GM03348 (cell line): ENCODE data around the gene ENOX1.
"Not testable (repeated sequence)": the region's sequence is repeated elsewhere in the genome, so short reads cannot be mapped to it uniquely, and the experiment has no call there.

Experiments
- DNase-seq: peaks from one replicate; pipeline ENCODE4 v3.0.0; 2012; ENCODE audit warnings: low spot score

The ENOX1 gene

DNA sequence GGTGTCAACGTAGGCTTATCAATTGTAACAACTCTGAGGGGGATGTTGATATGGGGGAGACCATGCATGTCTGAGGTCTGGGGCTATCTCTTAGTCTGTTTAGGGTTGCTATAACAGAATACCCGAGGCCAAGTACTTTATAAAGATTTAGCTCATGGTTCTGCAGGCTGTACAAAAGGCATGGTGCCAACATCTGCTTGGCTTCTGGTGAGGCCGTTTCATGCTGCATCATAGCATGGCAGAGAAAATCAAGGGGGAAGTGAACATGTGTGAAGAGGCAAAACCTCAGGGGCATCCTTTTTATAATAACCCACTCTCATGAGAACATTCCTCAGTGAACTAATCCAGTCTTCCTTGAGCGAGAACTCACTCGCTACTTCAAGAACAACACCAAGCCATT lies 353.8 kb downstream of the ENOX1 start:
- DNase-seq: no peak

DNA sequence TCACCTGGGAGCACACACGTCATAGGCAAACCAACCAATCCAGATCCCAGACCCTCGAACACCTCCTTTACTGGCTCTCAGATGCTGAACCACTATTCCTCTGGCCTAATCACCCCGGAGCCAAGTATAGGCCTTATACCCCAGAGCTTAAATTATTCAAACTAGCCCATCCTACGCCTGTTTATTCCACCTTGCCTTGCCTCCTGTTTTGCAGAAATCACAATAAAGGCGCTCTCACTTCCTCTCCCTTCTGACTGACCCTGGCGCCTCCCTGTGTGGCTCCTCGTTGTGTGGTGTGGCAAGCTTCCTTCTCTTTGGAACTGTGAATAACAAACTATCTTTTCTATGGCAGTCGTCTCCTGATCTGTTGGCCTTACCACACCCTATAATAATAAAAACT lies 354.9 kb downstream of the ENOX1 start:
- DNase-seq: no peak

- no peak for DNase-seq
These were observed 355.5 kb downstream of the ENOX1 start for GRCh38 chr13:43431290-43431716.

DNA sequence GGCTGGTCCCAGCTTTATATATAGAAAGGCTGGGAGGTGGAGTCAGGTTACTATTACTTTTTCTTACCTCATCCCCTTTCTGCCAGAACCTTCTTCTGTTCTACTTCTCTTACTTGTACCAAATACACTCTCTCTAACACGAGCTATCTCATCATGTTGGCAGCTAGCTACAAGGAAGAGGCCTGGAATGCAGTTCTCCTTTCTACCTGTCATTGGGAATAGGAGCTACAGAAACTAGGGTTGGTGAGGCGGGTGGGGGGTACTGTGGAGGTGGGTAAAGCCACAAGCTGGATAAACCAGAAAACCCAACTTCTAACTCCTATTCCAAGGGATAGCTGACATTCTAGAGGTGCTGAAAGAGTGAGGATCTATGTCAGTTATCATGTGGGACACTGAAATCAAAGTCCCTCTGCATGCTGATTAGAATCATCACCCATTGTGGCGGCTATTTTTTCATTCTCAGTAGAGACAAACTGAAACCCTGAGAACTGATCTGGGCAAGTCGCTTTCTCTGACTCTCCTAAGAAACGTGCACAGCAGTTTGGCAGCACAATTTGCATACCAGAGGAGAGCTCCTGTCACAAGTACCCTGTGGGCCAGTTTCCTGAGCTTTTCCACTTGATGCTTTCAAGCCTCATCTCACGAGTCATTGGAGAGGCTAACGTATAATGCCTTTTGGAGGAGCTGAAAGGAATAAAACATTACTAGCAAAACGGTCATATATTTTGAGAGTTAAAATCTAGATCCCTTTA lies 358.1 kb downstream of the ENOX1 start:
- no peak for DNase-seq

- no peak for DNase-seq
These were observed 360.4 kb downstream of the ENOX1 start for GRCh38 chr13:43426355-43426754.

DNA sequence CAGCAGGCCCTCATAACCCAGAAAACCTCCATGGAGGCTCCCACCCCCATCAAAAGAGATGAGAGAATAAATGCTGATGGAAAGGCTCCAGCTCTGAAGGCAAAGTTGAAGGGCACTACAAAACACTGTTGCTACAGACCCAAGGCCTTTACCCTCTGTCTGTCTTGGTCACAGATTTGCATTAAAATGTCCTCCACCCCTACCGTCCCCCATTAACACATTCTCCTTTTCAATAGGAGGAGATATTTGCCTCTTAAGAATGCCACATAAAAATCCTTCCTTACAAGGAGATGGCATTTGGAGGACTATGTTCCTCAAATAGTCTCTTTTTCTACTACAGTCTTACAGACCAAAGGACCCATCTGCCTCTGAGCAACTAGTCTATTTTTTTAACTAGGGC lies 361.5 kb downstream of the ENOX1 start:
- no peak for DNase-seq

- DNase-seq: no peak
These were observed 362.4 kb downstream of the ENOX1 start for GRCh38 chr13:43424412-43424811.

DNA sequence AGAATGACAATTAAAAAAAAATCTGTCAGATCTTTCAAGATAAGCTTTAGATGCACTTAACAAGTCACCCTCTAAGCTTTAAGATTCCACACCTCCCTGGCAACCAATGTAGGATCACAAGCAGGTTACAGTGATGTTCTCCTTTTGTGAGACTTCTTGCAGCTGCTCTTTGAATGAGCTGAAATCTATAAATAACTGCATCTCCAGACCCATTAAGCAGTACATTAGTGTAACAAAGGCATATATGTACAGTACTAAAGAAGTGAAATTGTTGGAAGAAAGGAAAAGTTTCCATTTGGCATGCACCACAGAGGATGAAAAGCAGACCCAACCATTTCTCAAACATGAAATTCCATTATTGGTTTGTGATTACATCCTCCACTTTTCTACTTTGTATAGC lies 364.7 kb downstream of the ENOX1 start:
- no peak for DNase-seq

- DNase-seq: not testable (repeated sequence)
These were observed 369.9 kb downstream of the ENOX1 start for GRCh38 chr13:43416842-43417241.

DNA sequence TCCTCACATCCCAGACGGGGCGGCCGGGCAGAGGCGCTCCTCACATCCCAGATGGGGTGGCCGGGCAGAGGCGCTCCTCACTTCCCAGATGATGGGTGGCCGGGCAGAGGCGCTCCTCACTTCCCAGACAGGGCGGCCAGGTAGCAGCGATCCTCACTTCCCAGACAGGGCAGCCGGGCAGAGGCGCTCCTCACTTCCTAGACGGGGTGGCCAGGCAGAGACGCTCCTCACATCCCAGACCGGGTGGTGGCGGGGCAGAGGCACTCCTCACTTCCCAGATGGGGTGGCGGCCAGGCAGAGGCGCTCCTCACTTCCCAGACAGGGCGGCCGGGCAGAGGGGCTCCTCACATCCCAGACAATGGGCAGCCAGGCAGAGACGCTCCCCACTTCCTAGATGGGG lies 370.4 kb downstream of the ENOX1 start:
- DNase-seq: not testable (repeated sequence)

GRCh38 chr13:43415903-43416391 lies 370.8 kb downstream of the ENOX1 start:
- DNase-seq: not testable (repeated sequence)

DNA sequence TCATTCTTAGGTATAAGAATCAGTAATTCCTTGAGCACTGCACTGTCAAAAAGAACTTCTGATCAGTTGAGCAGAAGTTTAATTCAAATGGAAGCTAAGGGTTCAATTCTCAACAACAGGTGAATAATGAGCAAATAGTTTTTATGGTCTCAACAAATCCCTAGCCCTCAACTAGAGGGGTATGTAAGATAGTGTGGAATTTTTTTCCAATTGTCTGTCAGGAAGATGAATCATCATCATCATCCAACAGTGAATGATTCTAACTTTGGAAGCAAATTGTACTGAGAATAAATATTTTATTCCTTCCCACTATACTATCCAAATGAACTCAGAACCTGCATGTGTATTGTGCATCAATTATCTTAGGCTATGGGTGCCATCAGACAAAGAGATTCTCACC lies 372.7 kb downstream of the ENOX1 start:
- no peak for DNase-seq

DNA sequence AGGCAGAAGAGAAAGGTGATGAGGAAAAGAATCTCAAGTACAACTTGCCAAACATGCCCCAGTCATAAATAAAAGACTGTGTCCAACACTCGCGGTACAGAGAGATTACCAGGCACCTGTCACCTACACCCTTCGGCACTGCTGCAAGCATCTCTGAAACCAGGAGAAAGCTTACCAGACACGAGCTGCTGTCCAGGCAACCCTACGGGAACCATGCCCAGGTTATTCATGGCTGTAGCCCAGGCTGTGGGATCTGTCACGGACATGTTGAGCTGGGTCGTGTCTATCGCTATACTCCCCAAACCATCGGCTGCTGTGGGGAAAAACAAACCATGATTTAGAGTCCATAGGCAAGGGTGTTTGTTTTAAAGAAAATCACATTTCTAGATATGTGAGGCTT lies 375.0 kb downstream of the ENOX1 start:
- no peak for DNase-seq

DNA sequence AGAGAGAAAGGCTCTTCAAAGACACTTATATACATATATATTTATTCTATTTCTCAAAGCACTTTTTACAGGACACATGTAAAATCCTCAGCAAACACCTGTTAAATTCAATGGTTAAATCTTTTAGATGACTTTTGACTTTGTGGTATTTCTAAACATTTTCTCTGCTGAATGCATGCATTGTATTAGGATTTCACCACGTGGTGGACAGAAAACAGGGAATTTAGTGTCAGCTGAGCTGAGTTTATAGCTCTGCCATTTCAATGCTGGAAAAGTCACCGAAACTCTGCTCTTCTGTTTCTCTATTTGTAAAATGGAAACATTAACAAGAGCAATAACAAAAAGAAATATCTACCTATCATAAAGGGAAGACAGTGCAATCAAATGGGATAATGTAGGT lies 375.6 kb downstream of the ENOX1 start:
- no peak for DNase-seq

DNA sequence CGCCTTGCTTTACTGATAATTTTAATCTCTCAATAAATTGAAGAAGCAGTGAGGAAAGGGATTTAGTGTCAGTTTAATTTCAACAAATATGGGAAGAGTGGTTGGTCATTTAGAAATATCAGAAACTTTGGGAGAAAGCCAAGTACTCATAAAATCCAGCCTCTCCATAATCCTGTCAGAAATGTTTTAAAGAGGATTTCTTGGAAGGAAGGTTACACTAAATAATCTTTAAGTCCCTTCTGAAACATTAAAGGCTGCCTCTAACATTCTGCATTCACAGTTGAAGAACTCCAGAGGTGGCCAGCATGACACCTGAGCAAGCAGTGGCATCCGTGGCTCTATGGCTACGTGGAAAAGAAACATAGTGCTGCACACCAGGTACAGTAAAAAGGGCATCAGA lies 378.5 kb downstream of the ENOX1 start:
- DNase-seq: no peak

- no peak for DNase-seq
These were observed 379.7 kb downstream of the ENOX1 start for GRCh38 chr13:43407023-43407581.

DNA sequence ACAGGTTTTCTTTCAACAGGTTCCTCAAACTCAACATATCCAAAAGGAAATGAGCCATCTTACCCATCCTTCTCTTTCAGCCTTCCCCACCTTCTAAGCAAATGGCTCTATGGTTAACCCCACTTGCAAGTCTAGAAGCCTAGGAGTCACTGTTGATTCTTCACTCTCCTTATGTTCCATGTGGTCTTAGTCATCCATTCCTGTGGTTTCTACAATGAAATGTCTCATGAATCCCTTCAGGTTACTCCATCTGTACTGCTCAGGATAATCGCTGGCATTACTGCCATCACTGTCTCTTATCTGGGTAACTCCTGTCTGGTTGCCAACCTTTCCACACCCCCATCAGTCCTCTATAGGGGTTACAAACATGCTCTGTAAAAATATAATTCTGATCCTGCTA lies 381.3 kb downstream of the ENOX1 start:
- peak; percentile 51 for DNase-seq

DNA sequence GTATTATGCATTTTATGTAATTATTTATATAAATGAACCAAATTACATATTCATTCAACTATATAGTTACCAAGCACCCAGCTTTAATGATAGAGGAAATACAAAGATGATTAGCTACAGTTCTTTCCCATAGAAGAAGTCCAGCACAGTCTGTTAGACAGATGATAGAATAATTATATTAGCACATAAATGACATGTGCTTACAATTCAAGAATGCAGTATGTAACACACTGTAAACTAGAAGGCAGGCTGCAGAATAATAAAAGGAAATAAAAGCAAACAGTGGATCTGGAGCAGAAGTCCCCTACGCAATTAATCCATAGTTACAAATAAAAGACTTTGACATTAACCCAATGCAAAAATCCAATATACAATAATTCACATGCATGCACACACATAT lies 384.4 kb downstream of the ENOX1 start:
- DNase-seq: no peak

GRCh38 chr13:43401361-43401760 lies 385.4 kb downstream of the ENOX1 start:
- DNase-seq: no peak

DNA sequence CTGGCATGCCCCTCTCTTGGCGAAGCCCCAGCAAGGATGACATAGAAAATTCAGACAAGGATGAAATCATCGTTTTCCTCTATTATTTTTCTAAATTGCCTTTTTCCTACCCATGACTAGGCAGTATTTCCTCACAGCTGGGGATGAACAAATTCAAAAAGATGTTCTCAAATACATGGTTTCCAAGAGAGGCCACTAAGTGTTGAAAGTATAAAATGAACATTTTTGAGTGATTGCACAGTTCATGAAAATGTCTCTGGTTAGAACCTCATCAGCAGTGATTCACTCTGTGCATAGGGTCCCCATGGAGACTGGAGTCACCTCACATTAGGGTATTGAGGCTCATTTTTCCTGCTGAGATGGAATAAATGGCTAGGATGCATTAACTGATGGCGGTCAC lies 389.7 kb downstream of the ENOX1 start:
- peak; percentile 49 for DNase-seq

- DNase-seq: no peak
These were observed 395.7 kb downstream of the ENOX1 start for GRCh38 chr13:43391036-43391435.

DNA sequence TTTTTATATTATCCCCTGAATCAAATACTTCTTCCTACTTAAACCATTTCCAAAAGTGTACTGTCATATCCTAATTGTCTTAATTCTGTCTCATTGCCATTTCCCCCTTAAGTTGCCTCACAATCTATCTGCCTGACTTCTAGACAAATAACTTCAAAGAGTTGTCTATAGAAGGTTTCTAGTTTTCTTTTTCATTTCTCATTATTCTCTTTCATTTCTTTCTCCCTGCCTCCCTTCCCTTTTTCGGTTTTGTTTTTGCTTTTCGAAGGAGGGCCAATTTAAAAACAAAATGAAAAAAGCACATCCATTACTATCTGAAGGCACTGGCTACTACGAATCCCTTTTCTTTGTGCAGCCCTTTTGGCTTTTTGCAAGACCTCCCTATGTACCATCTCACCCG lies 396.2 kb downstream of the ENOX1 start:
- no peak for DNase-seq

DNA sequence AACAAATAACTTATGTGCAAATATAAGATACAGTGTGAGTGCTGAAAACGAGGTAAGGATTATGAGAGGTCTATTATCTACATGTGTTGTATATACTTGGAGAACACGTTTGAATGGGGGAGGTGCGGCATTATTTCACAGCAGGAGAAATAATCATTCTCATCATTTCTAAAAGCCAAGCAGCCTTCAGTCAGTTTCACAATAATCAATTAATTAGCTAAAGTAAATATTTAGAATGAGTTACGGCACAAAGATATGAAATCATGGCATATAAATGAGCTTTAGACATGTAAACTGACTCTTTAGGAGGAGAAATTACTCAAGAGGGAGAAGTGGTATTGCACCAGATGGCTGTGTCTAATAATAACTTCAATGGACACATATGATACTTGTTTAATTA lies 396.8 kb downstream of the ENOX1 start:
- DNase-seq: no peak

DNA sequence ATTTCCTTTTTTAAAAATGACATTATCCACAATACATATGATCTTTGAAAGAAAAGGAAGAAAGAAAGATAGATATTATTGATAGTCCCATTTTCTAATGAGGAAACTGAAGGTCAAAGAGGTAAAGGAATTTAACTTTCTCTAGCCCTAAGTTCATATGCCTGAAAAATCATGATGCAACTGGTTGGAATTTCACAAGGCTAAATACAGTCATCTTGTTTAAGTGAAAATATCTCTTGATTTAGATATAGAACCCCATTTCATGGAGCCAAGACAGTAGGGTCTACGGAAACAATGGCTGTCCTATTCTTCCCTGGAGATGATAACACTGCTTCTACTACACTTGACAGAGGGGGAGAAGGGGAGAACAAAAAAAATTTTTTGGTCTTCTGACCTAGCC lies 397.2 kb downstream of the ENOX1 start:
- DNase-seq: no peak
